Loucy (cell line): ENCODE measurements around the gene FARSA.
"Not testable (repeated sequence)": the region's sequence is repeated elsewhere in the genome, so short reads cannot be mapped to it uniquely, and the experiment has no call there.

Experiments
- H2AFZ ChIP-seq: fragments of 200-600 bp; sonication (generic); 2 replicates; pipeline ENCODE4 v1.6.0; 2016; ENCODE audit warnings: antibody characterized with exemption, mild to moderate bottlenecking, low read length, moderate library complexity
- H3F3A ChIP-seq: fragments of 200-600 bp; 2 replicates; pipeline ENCODE4 v1.6.0; 2016; ENCODE audit warnings: antibody characterized with exemption, low read depth, mild to moderate bottlenecking
- H3K27me3 ChIP-seq: fragments of 200-600 bp; sonication (generic); 2 replicates; pipeline ENCODE4 v1.6.1; 2014; ENCODE audit warnings: low read length, mild to moderate bottlenecking; ENCODE audit not compliant: insufficient read depth, poor library complexity, severe bottlenecking
- H3K36me3 ChIP-seq: fragments of 200-600 bp; sonication (generic); 2 replicates; pipeline ENCODE4 v1.6.1; 2016; ENCODE audit warnings: low read length; ENCODE audit not compliant: insufficient read depth
- H3K4me1 ChIP-seq: fragments of 200-600 bp; sonication (generic); 2 replicates; pipeline ENCODE4 v1.5.1; 2014; ENCODE audit warnings: low read length, mild to moderate bottlenecking; ENCODE audit not compliant: insufficient read depth, poor library complexity, severe bottlenecking
- H3K4me2 ChIP-seq: fragments of 200-600 bp; sonication (generic); 2 replicates; pipeline ENCODE4 v1.6.0; 2014; ENCODE audit warnings: antibody characterized with exemption, low read length, low read depth, mild to moderate bottlenecking; ENCODE audit not compliant: poor library complexity, severe bottlenecking
- H3K4me3 ChIP-seq: fragments of 200-600 bp; sonication (generic); 2 replicates; pipeline ENCODE4 v1.5.1; 2014; ENCODE audit warnings: low read length, mild to moderate bottlenecking, mixed read lengths; ENCODE audit not compliant: poor library complexity, severe bottlenecking
- H3K79me2 ChIP-seq: fragments of 200-600 bp; sonication (generic); 2 replicates; pipeline ENCODE4 v1.6.1; 2014; ENCODE audit warnings: low read length; ENCODE audit not compliant: insufficient read depth
- H3K9ac ChIP-seq: fragments of 200-600 bp; sonication (generic); 2 replicates; pipeline ENCODE4 v1.6.0; 2014; ENCODE audit warnings: mild to moderate bottlenecking, low read depth, low read length, moderate library complexity; ENCODE audit not compliant: poor library complexity, severe bottlenecking
- H3K9me2 ChIP-seq: fragments of 200-600 bp; sonication (generic); replicated peaks from 2 replicates; pipeline ENCODE4 v1.6.1; 2016; ENCODE audit warnings: low read depth, low read length, mixed read lengths
- H3K9me3 ChIP-seq: fragments of 200-600 bp; sonication (generic); 2 replicates; pipeline ENCODE4 v1.6.1; 2014; ENCODE audit warnings: mild to moderate bottlenecking, antibody characterized with exemption, low read length, low read depth; ENCODE audit not compliant: insufficient read depth
- H4K20me1 ChIP-seq: fragments of 200-600 bp; sonication (generic); 2 replicates; pipeline ENCODE4 v1.6.0; 2014; ENCODE audit warnings: antibody characterized with exemption, low read length, mild to moderate bottlenecking; ENCODE audit not compliant: insufficient read depth, poor library complexity, severe bottlenecking
- CTCF ChIP-seq: fragments of 200-600 bp; sonication (generic); conservative IDR thresholded peaks from 2 replicates; pipeline ENCODE4 v1.5.1; 2014; ENCODE audit warnings: mild to moderate bottlenecking, antibody characterized with exemption, low read length
- EZH2phosphoT487 ChIP-seq: fragments of 200-600 bp; IDR thresholded peaks from 2 replicates; pipeline ENCODE4 v1.6.1; 2018; ENCODE audit warnings: antibody characterized with exemption, mild to moderate bottlenecking, moderate library complexity, borderline replicate concordance

Gene FARSA

GRCh38 chr19:12979974-12980373 is 46.5 kb upstream of the FARSA start:
- TF ChIP-seq EZH2phosphoT487 (no peak), CTCF (no peak)
- Histone ChIP-seq H3K9me3 (no peaks in the 10 kb centered on the region), H3K9ac (no peak overlapping the region), H3K79me2 (no peaks in the 10 kb centered on the region), H3F3A (no peaks in the 10 kb centered on the region), H4K20me1 (no peaks in the 10 kb centered on the region), H3K4me3 (no peak overlapping the region), H3K4me1 (no peaks in the 10 kb centered on the region), H3K9me2 (no peaks in the 10 kb centered on the region), H2AFZ (no peak overlapping the region), H3K27me3 (no peaks in the 10 kb centered on the region), H3K4me2 (no peak overlapping the region), H3K36me3 (no peaks in the 10 kb centered on the region)

GRCh38 chr19:12976109-12976508 is 42.6 kb upstream of the FARSA start:
- H2AFZ ChIP-seq, H4K20me1 ChIP-seq, H3K36me3 ChIP-seq, H3K4me3 ChIP-seq, H3K9me3 ChIP-seq, H3K9ac ChIP-seq, H3K27me3 ChIP-seq, H3K79me2 ChIP-seq, H3K4me2 ChIP-seq, H3K4me1 ChIP-seq, H3K9me2 ChIP-seq, H3F3A ChIP-seq: not testable (repeated sequence)

GRCh38 chr19:12975221-12975741 is 41.8 kb upstream of the FARSA start:
- Histone ChIP-seq H4K20me1 (no peaks in the 10 kb centered on the region), H2AFZ (no peak overlapping the region), H3K9me2 (no peaks in the 10 kb centered on the region), H3K4me2 (no peak overlapping the region), H3K36me3 (no peaks in the 10 kb centered on the region), H3K4me1 (no peaks in the 10 kb centered on the region), H3K27me3 (no peaks in the 10 kb centered on the region), H3F3A (no peaks in the 10 kb centered on the region), H3K4me3 (no peak overlapping the region), H3K9ac (no peak overlapping the region), H3K9me3 (no peaks in the 10 kb centered on the region), H3K79me2 (no peaks in the 10 kb centered on the region)
- TF ChIP-seq EZH2phosphoT487, result no peak
- TF ChIP-seq CTCF, result no peak
